K562 (cell line): ENCODE measurements around the gene ZNF441. TPM values are rescaled to one million over a fixed set of nuclear protein-coding genes. Genes with fewer than 3 reads are reported as not detected.
A peak's percentile ranks its signal among the peaks of the same experiment; 100 is the strongest.

Experiments
- ARHGAP35 ChIP-seq: fragments of 450-650 bp; IDR thresholded peaks from 2 replicates; pipeline ENCODE4 v1.6.1; 2018; ENCODE audit not compliant: partially characterized antibody
- CEBPG ChIP-seq, 3 experiments: fragments of 200-800 bp in 1 of 3; sonication (Bioruptor generic) in 1 of 3; sonication (generic) in 1 of 3; formaldehyde crosslinking in 1 of 3; IDR thresholded peaks in 2 of 3; conservative IDR thresholded peaks in 1 of 3; 2 replicates each; pipeline versions ENCODE4 v1.6.1 to v1.8.0; 2016 to 2022; ENCODE audit warnings: missing compliant biosample characterization in 2 of 3, missing genetic modification characterization in 2 of 3, mild to moderate bottlenecking in 1 of 3, missing genetic modification reagents in 1 of 3
- EGR1 ChIP-seq: fragments of 450-650 bp; conservative IDR thresholded peaks from 2 replicates; pipeline ENCODE4 v1.6.1; 2017; ENCODE audit warnings: mild to moderate bottlenecking
- GTF2F1 ChIP-seq: IDR thresholded peaks from 2 replicates; pipeline ENCODE4 v1.6.1; 2011; ENCODE audit warnings: low read depth, low read length, improper control_type of control experiment
- HNRNPL ChIP-seq: fragments of 200-400 bp; formaldehyde crosslinking; IDR thresholded peaks from 2 replicates; pipeline ENCODE4 v1.6.1; 2017; ENCODE audit warnings: low read depth, mild to moderate bottlenecking, low read length
- HNRNPLL ChIP-seq: fragments of 200-400 bp; formaldehyde crosslinking; IDR thresholded peaks from 2 replicates; pipeline ENCODE4 v1.6.1; 2017; ENCODE audit warnings: low read length, low read depth, mild to moderate bottlenecking; ENCODE audit not compliant: poor library complexity, severe bottlenecking
- KDM2B ChIP-seq: fragments of 250-450 bp; sonication (Bioruptor Pico); IDR thresholded peaks from 2 replicates; pipeline ENCODE4 v1.8.0; 2021; ENCODE audit warnings: mild to moderate bottlenecking, moderate library complexity
- MEIS2 ChIP-seq: fragments of 450-650 bp; IDR thresholded peaks from 2 replicates; pipeline ENCODE4 v1.6.1; 2014; ENCODE audit warnings: mild to moderate bottlenecking; ENCODE audit not compliant: partially characterized antibody
- SAFB ChIP-seq: fragments of 200-400 bp; formaldehyde crosslinking; IDR thresholded peaks from 2 replicates; pipeline ENCODE4 v1.6.1; 2017; ENCODE audit warnings: low read depth, low read length, borderline replicate concordance
- SMARCA4 ChIP-seq: fragments of 450-650 bp; IDR thresholded peaks from 2 replicates; pipeline ENCODE4 v1.6.1; 2016
- SRSF9 ChIP-seq: fragments of 200-400 bp; formaldehyde crosslinking; IDR thresholded peaks from 2 replicates; pipeline ENCODE4 v1.6.1; 2017; ENCODE audit warnings: low read depth, low read length, borderline replicate concordance
- ZBTB1 ChIP-seq: sonication (generic); formaldehyde crosslinking; IDR thresholded peaks from 2 replicates; pipeline ENCODE4 v1.8.1; 2023; ENCODE audit warnings: missing genetic modification reagents, low read depth, mild to moderate bottlenecking, borderline replicate concordance
- ZNF311 ChIP-seq: fragments of 250-450 bp; sonication (Bioruptor Pico); IDR thresholded peaks from 2 replicates; pipeline ENCODE4 v1.4.0; 2020; ENCODE audit warnings: mild to moderate bottlenecking, moderate library complexity
- polyA plus RNA-seq, 8 experiments: library from polyadenylated mRNA; depleted of rRNA in 4 of 8; stranded (reverse) in 5 of 8; unstranded in 3 of 8; fragments of >200 nt; fragmentation: Nextera tagmentation in 2 of 8; fragmentation: Illumina TruSeq in 1 of 8; extraction: Ambion mirVana in 2 of 8; extraction: Trizol in 1 of 8; gene quantifications; 2 replicates each; pipeline versions ENCODE4 v1.2.1 to v1.2.3, GENCODE V29; 2011 to 2014; ENCODE audit warnings: inconsistent platforms in 1 of 8, missing spikeins in 1 of 8
- total RNA-seq, 7 experiments: library from RNA; depleted of rRNA in 6 of 7; stranded (reverse); fragments of >200 nt in 6 of 7; fragmentation: Illumina TruSeq in 2 of 7; extraction: Trizol in 2 of 7; gene quantifications; 2 replicates each; pipeline versions ENCODE4 v1.2.1 to v1.2.3, GENCODE V29; 2011 to 2021; ENCODE audit warnings: low replicate concordance in 1 of 7
- TF ChIP-seq, protein P1 (sequence below): fragments of 450-650 bp; IDR thresholded peaks from 2 replicates; pipeline ENCODE4 v1.6.1; 2016; ENCODE audit warnings: low read depth, mild to moderate bottlenecking, moderate library complexity
- TF ChIP-seq, protein P2 (sequence below): fragments of 250-450 bp; sonication (Bioruptor Pico); IDR thresholded peaks from 2 replicates; pipeline ENCODE4 v1.8.0; 2022; ENCODE audit warnings: moderate library complexity, mild to moderate bottlenecking, inconsistent platforms
- TF ChIP-seq, protein P3 (sequence below): fragments of 150-350 bp; IDR thresholded peaks from 2 replicates; pipeline ENCODE4 v1.6.1; 2014; ENCODE audit warnings: low read depth, mild to moderate bottlenecking, low read length, borderline replicate concordance
- TF ChIP-seq, protein P4 (sequence below): fragments of 250-450 bp; sonication (Bioruptor Pico); IDR thresholded peaks from 2 replicates; pipeline ENCODE4 v1.9.0; 2021; ENCODE audit warnings: mild to moderate bottlenecking
- TF ChIP-seq, protein P5 (sequence below): IDR thresholded peaks from 2 replicates; pipeline ENCODE4 v1.6.1; 2012; ENCODE audit warnings: low read depth, low read length, improper control_type of control experiment, borderline replicate concordance
- TF ChIP-seq, protein P6 (sequence below): fragments of 450-650 bp; IDR thresholded peaks from 2 replicates; pipeline ENCODE4 v1.6.1; 2018; ENCODE audit warnings: mild to moderate bottlenecking, low read depth; ENCODE audit not compliant: partially characterized antibody

ZNF441 gene
- total and polyA plus RNA-seq, 9 of the 15 experiments (the other 6 are each of a cell fraction or from before 2014, with no cell fraction given): 1.9 to 14.0 (median 7.8) TPM

DNA sequence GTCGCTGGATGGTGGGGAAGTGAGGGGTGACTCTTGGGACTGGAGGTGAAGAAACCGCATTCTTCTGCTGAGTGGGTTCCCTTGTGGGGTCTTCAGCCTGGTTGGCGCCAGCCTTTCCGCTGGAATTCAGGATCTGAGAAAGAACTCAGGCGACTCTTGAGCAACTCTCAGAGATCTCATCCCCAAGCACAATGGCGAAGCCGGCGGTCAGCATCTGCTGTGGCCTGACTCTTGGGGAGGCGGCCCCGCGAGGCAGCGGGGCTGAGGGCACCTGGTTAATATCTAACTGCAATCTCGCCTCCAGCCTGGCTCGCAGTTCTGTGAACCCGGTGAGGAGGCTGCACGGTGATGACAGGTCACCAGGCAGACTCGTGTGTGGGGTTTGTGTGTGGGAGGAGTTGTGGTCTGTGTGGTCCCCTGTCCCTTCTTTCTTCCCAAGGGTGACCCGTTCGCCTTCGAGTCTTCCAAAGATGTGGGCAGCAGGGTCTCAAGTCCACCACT is 883 bp downstream of the ZNF441 start (continued):
- peak; percentile 55; the same call in 1 of the 2 replicates for TF ChIP-seq ZBTB1 (CRISPR knock-in tag)
- TF ChIP-seq, protein P1, sequence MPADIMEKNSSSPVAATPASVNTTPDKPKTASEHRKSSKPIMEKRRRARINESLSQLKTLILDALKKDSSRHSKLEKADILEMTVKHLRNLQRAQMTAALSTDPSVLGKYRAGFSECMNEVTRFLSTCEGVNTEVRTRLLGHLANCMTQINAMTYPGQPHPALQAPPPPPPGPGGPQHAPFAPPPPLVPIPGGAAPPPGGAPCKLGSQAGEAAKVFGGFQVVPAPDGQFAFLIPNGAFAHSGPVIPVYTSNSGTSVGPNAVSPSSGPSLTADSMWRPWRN: peak; percentile 23; the same call in 1 of the 2 replicates
- TF ChIP-seq ARHGAP35: no peak
- no peak for TF ChIP-seq HNRNPL
- TF ChIP-seq CEBPG (CRISPR knock-in tag; IDR thresholded peaks at IDR 0.05): no peak
- no peak for TF ChIP-seq CEBPG (tag; conservative IDR thresholded peaks at IDR 0.05 in 1 of 2, IDR thresholded peaks at IDR 0.05 in 1 of 2)
- no peak for TF ChIP-seq KDM2B
- TF ChIP-seq SMARCA4: 0 out of 2 replicates have a peak, but pooled peaks have one; percentile 13
- no peak for TF ChIP-seq SRSF9
- TF ChIP-seq, protein P2, sequence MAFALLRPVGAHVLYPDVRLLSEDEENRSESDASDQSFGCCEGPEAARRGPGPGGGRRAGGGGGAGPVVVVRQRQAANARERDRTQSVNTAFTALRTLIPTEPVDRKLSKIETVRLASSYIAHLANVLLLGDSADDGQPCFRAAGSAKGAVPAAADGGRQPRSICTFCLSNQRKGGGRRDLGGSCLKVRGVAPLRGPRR (CRISPR knock-in tag): no peak
- TF ChIP-seq HNRNPLL: no peak
- no peak for TF ChIP-seq SAFB
- TF ChIP-seq ZNF311 (CRISPR knock-in tag): no peak
- TF ChIP-seq, protein P3, sequence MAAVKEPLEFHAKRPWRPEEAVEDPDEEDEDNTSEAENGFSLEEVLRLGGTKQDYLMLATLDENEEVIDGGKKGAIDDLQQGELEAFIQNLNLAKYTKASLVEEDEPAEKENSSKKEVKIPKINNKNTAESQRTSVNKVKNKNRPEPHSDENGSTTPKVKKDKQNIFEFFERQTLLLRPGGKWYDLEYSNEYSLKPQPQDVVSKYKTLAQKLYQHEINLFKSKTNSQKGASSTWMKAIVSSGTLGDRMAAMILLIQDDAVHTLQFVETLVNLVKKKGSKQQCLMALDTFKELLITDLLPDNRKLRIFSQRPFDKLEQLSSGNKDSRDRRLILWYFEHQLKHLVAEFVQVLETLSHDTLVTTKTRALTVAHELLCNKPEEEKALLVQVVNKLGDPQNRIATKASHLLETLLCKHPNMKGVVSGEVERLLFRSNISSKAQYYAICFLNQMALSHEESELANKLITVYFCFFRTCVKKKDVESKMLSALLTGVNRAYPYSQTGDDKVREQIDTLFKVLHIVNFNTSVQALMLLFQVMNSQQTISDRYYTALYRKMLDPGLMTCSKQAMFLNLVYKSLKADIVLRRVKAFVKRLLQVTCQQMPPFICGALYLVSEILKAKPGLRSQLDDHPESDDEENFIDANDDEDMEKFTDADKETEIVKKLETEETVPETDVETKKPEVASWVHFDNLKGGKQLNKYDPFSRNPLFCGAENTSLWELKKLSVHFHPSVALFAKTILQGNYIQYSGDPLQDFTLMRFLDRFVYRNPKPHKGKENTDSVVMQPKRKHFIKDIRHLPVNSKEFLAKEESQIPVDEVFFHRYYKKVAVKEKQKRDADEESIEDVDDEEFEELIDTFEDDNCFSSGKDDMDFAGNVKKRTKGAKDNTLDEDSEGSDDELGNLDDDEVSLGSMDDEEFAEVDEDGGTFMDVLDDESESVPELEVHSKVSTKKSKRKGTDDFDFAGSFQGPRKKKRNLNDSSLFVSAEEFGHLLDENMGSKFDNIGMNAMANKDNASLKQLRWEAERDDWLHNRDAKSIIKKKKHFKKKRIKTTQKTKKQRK: no peak
- TF ChIP-seq, protein P4, sequence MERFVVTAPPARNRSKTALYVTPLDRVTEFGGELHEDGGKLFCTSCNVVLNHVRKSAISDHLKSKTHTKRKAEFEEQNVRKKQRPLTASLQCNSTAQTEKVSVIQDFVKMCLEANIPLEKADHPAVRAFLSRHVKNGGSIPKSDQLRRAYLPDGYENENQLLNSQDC (CRISPR knock-in tag): no peak
- peak; percentile 59 for TF ChIP-seq MEIS2
- TF ChIP-seq GTF2F1: no peak
- TF ChIP-seq, protein P5, sequence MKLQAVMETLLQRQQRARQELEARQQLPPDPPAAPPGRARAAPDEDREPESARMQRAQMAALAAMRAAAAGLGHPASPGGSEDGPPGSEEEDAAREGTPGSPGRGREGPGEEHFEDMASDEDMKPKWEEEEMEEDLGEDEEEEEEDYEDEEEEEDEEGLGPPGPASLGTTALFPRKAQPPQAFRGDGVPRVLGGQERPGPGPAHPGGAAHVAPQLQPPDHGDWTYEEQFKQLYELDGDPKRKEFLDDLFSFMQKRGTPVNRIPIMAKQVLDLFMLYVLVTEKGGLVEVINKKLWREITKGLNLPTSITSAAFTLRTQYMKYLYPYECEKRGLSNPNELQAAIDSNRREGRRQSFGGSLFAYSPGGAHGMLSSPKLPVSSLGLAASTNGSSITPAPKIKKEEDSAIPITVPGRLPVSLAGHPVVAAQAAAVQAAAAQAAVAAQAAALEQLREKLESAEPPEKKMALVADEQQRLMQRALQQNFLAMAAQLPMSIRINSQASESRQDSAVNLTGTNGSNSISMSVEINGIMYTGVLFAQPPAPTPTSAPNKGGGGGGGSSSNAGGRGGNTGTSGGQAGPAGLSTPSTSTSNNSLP: no peak
- TF ChIP-seq EGR1: peak; percentile 51; the same call in 1 of the 2 replicates
- TF ChIP-seq, protein P6, sequence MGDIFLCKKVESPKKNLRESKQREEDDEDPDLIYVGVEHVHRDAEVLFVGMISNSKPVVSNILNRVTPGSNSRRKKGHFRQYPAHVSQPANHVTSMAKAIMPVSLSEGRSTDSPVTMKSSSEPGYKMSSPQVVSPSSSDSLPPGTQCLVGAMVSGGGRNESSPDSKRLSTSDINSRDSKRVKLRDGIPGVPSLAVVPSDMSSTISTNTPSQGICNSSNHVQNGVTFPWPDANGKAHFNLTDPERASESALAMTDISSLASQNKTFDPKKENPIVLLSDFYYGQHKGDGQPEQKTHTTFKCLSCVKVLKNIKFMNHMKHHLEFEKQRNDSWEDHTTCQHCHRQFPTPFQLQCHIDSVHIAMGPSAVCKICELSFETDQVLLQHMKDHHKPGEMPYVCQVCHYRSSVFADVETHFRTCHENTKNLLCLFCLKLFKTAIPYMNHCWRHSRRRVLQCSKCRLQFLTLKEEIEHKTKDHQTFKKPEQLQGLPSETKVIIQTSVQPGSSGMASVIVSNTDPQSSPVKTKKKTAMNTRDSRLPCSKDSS: no peak
